ENCODE results near the gene ANKRD63. TPM values are rescaled to one million over a fixed set of nuclear protein-coding genes. Genes with fewer than 3 reads are reported as not detected.

Gene ANKRD63
- total and polyA plus RNA-seq, 2 of the 13 experiments (the other 11 are each of a cell fraction or from before 2014, with no cell fraction given) = not detected

GRCh38 chr15:40274350-40275274 lies 8.3 kb downstream of the ANKRD63 start (continued):
- TF ChIP-seq, protein P1, sequence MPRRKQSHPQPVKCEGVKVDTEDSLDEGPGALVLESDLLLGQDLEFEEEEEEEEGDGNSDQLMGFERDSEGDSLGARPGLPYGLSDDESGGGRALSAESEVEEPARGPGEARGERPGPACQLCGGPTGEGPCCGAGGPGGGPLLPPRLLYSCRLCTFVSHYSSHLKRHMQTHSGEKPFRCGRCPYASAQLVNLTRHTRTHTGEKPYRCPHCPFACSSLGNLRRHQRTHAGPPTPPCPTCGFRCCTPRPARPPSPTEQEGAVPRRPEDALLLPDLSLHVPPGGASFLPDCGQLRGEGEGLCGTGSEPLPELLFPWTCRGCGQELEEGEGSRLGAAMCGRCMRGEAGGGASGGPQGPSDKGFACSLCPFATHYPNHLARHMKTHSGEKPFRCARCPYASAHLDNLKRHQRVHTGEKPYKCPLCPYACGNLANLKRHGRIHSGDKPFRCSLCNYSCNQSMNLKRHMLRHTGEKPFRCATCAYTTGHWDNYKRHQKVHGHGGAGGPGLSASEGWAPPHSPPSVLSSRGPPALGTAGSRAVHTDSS (CRISPR knock-in tag; conservative IDR thresholded peaks at IDR 0.05) = no peak
- TF ChIP-seq, protein P2, sequence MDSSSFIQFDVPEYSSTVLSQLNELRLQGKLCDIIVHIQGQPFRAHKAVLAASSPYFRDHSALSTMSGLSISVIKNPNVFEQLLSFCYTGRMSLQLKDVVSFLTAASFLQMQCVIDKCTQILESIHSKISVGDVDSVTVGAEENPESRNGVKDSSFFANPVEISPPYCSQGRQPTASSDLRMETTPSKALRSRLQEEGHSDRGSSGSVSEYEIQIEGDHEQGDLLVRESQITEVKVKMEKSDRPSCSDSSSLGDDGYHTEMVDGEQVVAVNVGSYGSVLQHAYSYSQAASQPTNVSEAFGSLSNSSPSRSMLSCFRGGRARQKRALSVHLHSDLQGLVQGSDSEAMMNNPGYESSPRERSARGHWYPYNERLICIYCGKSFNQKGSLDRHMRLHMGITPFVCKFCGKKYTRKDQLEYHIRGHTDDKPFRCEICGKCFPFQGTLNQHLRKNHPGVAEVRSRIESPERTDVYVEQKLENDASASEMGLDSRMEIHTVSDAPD (CRISPR knock-in tag; IDR thresholded peaks at IDR 0.05) = no peak
- TF ChIP-seq MIXL1 (CRISPR knock-in tag; IDR thresholded peaks at IDR 0.05) = 0 out of 2 replicates have a peak, but pooled peaks have one; percentile 47
- no peak for TF ChIP-seq SMAD9 (CRISPR knock-in tag; IDR thresholded peaks at IDR 0.05)
- no peak for TF ChIP-seq RNF2 (conservative IDR thresholded peaks at IDR 0.05; ENCODE audit: low read depth)
- TF ChIP-seq ZNF430 (CRISPR knock-in tag; IDR thresholded peaks at IDR 0.05) = no peak
- no peak for TF ChIP-seq ZBTB37 (CRISPR knock-in tag; IDR thresholded peaks at IDR 0.05)
- TF ChIP-seq ARNTL (CRISPR knock-in tag; IDR thresholded peaks at IDR 0.05) = no peak
- TF ChIP-seq ZNF12 (CRISPR knock-in tag; IDR thresholded peaks at IDR 0.05) = peak; percentile 66; the same call in 1 of the 2 replicates
- TF ChIP-seq PCBP1 (IDR thresholded peaks at IDR 0.05; ENCODE audit: borderline replicate concordance, low read depth, low read length) = no peak
- TF ChIP-seq REL (CRISPR knock-in tag; conservative IDR thresholded peaks at IDR 0.05) = no peak
- no peak for TF ChIP-seq LBX2 (CRISPR knock-in tag; IDR thresholded peaks at IDR 0.05; ENCODE audit: borderline replicate concordance)
- no peak for TF ChIP-seq PTBP1 (IDR thresholded peaks at IDR 0.05; ENCODE audit: low read depth, low read length, poor library complexity, severe bottlenecking)
- no peak for TF ChIP-seq GABPA (IDR thresholded peaks at IDR 0.05; ENCODE audit: low read depth, low read length)
- TF ChIP-seq GABPA (CRISPR knock-in tag; IDR thresholded peaks at IDR 0.05; ENCODE audit: low read depth) = no peak
- TF ChIP-seq HDAC1 (CRISPR knock-in tag; IDR thresholded peaks at IDR 0.05) = 0 out of 2 replicates have a peak, but pooled peaks have one; percentile 35
- TF ChIP-seq ZNF205 (CRISPR knock-in tag; IDR thresholded peaks at IDR 0.05) = no peak
- peak; percentile 27; the same call in 1 of the 2 replicates for TF ChIP-seq HDAC2 (CRISPR knock-in tag; IDR thresholded peaks at IDR 0.05)
- no peak for TF ChIP-seq ZNF121 (CRISPR knock-in tag; IDR thresholded peaks at IDR 0.05)
- peak; percentile 39; the same call in 1 of the 2 replicates for TF ChIP-seq ZNF274 (CRISPR knock-in tag; IDR thresholded peaks at IDR 0.05)
- no peak for TF ChIP-seq SALL2 (CRISPR knock-in tag; IDR thresholded peaks at IDR 0.05)
- TF ChIP-seq, protein P3, sequence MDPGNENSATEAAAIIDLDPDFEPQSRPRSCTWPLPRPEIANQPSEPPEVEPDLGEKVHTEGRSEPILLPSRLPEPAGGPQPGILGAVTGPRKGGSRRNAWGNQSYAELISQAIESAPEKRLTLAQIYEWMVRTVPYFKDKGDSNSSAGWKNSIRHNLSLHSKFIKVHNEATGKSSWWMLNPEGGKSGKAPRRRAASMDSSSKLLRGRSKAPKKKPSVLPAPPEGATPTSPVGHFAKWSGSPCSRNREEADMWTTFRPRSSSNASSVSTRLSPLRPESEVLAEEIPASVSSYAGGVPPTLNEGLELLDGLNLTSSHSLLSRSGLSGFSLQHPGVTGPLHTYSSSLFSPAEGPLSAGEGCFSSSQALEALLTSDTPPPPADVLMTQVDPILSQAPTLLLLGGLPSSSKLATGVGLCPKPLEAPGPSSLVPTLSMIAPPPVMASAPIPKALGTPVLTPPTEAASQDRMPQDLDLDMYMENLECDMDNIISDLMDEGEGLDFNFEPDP (CRISPR knock-in tag; conservative IDR thresholded peaks at IDR 0.05) = no peak
- TF ChIP-seq ZNF562 (CRISPR knock-in tag; IDR thresholded peaks at IDR 0.05; ENCODE audit: borderline replicate concordance) = no peak
